ENCODE measurements around the gene RPN1. TPM values are rescaled to one million over a fixed set of nuclear protein-coding genes. Genes with fewer than 3 reads are reported as not detected.
A peak's percentile ranks its signal among the peaks of the same experiment; 100 is the strongest.

The RPN1 gene
- total RNA-seq, 5 donors from 2014 or later (not counting 1 experiment from before 2014, with no cell fraction given), result 86.1 to 119 (median 100) TPM

GRCh38 chr3:128609294-128609693, 41.3 kb downstream of the RPN1 start:
- Histone ChIP-seq H3K4me1 (ENCODE audit: control insufficient read depth in 1 of 2, extremely low read depth in 1 of 2, insufficient read depth in 2 of 2, low read length in 2 of 2) (peaks cover 0 to 12% of the 10 kb centered on the region in 2 experiments), H3K4me3 (ENCODE audit: control insufficient read depth in 1 of 2, extremely low read depth in 1 of 2, low read length in 1 of 2) (no peak overlapping the region), H3K9me3 (no peaks in the 10 kb centered on the region), H3K27ac (ENCODE audit: low read length) (no peak overlapping the region), H3K36me3 (ENCODE audit: control insufficient read depth in 2 of 2, extremely low read depth in 1 of 2, insufficient read depth in 1 of 2, low read length in 1 of 2) (no peaks in the 10 kb centered on the region), H3K27me3 (replicated peaks in 1 of 2; ENCODE audit: control insufficient read depth in 2 of 2, extremely low read depth in 1 of 2, insufficient read depth in 2 of 2, low read length in 1 of 2) (peaks cover 0 to 12% of the 10 kb centered on the region in 2 experiments)
- Mint-ChIP-seq H3K36me3 (no peaks in the 10 kb centered on the region), H3K4me1 (peaks cover 0 to 2% (median 0%) of the 10 kb centered on the region in 3 donors), H3K27ac (no peak overlapping the region), H3K27me3 (no peaks in the 10 kb centered on the region), H3K9me3 (no peaks in the 10 kb centered on the region), H3K4me3 (peak overlapping the region in 1 of 3 donors; percentile 19)
- ChIA-PET CTCF (interaction anchor here (0.6 to 2.5 kb wide), 8 partner anchors 161 to 970 kb away, joined by 3 to 8 read pairs (median 4); no protein-coding TSS in a partner anchor), POLR2A (interaction anchor here (0.5 to 0.6 kb wide), 2 partner anchors 83 to 130 kb away, joined by 4 to 8 read pairs; no protein-coding TSS in a partner anchor)
- no peak for DNase-seq
- no peak for ATAC-seq (replicated peaks in 1 of 4)
- 84% methylated on average over 6 of the region's 11 CpGs for WGBS (ENCODE audit: insufficient coverage)

DNA sequence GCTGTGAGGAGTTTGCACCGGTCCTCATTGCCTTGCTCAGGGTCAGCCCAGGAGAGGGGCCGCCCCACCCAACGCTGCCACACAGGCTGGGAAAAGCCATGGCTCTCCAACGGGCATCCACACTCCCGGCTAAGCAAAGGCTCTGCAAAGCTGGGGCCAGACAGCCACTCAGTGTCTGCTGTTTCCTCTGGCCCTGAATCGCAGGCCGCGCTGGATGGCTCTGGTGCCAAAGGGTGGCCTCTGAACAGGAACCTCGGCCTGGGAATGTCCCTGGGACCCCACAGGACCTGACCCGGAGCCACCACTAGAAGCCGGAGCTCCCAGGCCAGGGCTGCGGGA, 42.9 kb downstream of the RPN1 start:
- no peak overlapping the region for H3K27ac ChIP-seq (ENCODE audit: low read length)
- no peak for ATAC-seq (replicated peaks in 1 of 4)
- no peaks in the 10 kb centered on the region for H3K36me3 Mint-ChIP-seq

DNA sequence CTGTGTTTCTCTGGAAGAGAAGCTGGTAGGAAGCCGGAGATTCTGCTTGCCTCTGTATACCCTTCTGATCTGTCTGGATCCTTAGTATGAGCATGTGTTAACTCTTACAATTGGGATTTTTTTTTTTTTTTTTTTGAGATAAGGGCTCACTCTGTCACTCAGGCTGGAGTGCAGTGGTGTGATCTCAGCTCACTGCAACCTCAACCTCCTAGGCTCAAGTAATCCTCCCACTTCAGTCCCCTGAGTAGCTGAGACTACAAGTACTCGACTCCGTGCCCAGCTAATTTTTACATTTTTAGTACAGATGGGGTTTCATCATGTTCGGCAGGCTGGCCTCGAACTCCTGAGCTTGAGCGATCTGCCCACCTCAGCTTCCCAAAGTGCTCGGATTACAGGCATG, 44.5 kb downstream of the RPN1 start:
- CTCF ChIA-PET, result interaction anchor here (0.6 to 1.3 kb wide), 5 partner anchors 14 to 483 kb away, joined by 3 to 8 read pairs (median 4); no protein-coding TSS in a partner anchor
- H3K27me3 ChIP-seq (replicated peaks in 1 of 2; ENCODE audit: control insufficient read depth in 2 of 2, extremely low read depth in 1 of 2, insufficient read depth in 2 of 2, low read length in 1 of 2), result peaks cover 0 to 12% of the 10 kb centered on the region in 2 experiments
- Mint-ChIP-seq H3K4me3 (no peak overlapping the region), H3K36me3 (no peaks in the 10 kb centered on the region), H3K9me3 (no peaks in the 10 kb centered on the region), H3K27me3 (no peaks in the 10 kb centered on the region), H3K27ac (no peak overlapping the region), H3K4me1 (peaks cover 0 to 2% (median 0%) of the 10 kb centered on the region in 3 donors)
- H3K4me3 ChIP-seq (ENCODE audit: control insufficient read depth in 1 of 2, extremely low read depth in 1 of 2, low read length in 1 of 2), result no peak overlapping the region
- no peak overlapping the region for H3K27ac ChIP-seq (ENCODE audit: low read length)
- DNase-seq (no peak), ATAC-seq (replicated peaks in 1 of 4) (no peak)
- POLR2A ChIA-PET, result interaction anchor here in 1 of 2 donors (0.5 kb wide), 1 partner anchor 812 kb away, joined by 3 read pairs; no protein-coding TSS in a partner anchor
- peaks cover 0 to 12% of the 10 kb centered on the region in 2 experiments for H3K4me1 ChIP-seq (ENCODE audit: control insufficient read depth in 1 of 2, extremely low read depth in 1 of 2, insufficient read depth in 2 of 2, low read length in 2 of 2)
- no peaks in the 10 kb centered on the region for H3K36me3 ChIP-seq (ENCODE audit: control insufficient read depth in 2 of 2, extremely low read depth in 1 of 2, insufficient read depth in 1 of 2, low read length in 1 of 2)
- 96% methylated on average over 7 of the region's 7 CpGs for WGBS (ENCODE audit: insufficient coverage)
- no peaks in the 10 kb centered on the region for H3K9me3 ChIP-seq

More for the DNA sequence above, 42.9 kb downstream of the RPN1 start:
- ChIA-PET CTCF (interaction anchor here (0.6 to 2.5 kb wide), 5 partner anchors 40 to 621 kb away, joined by 3 to 8 read pairs (median 4); no protein-coding TSS in a partner anchor), POLR2A (no interaction called here)
- Mint-ChIP-seq H3K4me1 (peaks cover 0 to 2% (median 0%) of the 10 kb centered on the region in 3 donors), H3K27me3 (no peaks in the 10 kb centered on the region), H3K9me3 (no peaks in the 10 kb centered on the region), H3K4me3 (peak overlapping the region in 2 of 3 donors; percentile 9 to 54), H3K27ac (no peak overlapping the region)
- Histone ChIP-seq H3K36me3 (ENCODE audit: control insufficient read depth in 2 of 2, extremely low read depth in 1 of 2, insufficient read depth in 1 of 2, low read length in 1 of 2) (no peaks in the 10 kb centered on the region), H3K9me3 (no peaks in the 10 kb centered on the region), H3K4me3 (ENCODE audit: control insufficient read depth in 1 of 2, extremely low read depth in 1 of 2, low read length in 1 of 2) (peak overlapping the region; percentile 58 to 68), H3K4me1 (ENCODE audit: control insufficient read depth in 1 of 2, extremely low read depth in 1 of 2, insufficient read depth in 2 of 2, low read length in 2 of 2) (peaks cover 0 to 12% of the 10 kb centered on the region in 2 experiments), H3K27me3 (replicated peaks in 1 of 2; ENCODE audit: control insufficient read depth in 2 of 2, extremely low read depth in 1 of 2, insufficient read depth in 2 of 2, low read length in 1 of 2) (peaks cover 0 to 12% of the 10 kb centered on the region in 2 experiments)
- DNase-seq, result no peak
- WGBS (ENCODE audit: insufficient coverage), result 73% methylated on average over 12 of the region's 12 CpGs

DNA sequence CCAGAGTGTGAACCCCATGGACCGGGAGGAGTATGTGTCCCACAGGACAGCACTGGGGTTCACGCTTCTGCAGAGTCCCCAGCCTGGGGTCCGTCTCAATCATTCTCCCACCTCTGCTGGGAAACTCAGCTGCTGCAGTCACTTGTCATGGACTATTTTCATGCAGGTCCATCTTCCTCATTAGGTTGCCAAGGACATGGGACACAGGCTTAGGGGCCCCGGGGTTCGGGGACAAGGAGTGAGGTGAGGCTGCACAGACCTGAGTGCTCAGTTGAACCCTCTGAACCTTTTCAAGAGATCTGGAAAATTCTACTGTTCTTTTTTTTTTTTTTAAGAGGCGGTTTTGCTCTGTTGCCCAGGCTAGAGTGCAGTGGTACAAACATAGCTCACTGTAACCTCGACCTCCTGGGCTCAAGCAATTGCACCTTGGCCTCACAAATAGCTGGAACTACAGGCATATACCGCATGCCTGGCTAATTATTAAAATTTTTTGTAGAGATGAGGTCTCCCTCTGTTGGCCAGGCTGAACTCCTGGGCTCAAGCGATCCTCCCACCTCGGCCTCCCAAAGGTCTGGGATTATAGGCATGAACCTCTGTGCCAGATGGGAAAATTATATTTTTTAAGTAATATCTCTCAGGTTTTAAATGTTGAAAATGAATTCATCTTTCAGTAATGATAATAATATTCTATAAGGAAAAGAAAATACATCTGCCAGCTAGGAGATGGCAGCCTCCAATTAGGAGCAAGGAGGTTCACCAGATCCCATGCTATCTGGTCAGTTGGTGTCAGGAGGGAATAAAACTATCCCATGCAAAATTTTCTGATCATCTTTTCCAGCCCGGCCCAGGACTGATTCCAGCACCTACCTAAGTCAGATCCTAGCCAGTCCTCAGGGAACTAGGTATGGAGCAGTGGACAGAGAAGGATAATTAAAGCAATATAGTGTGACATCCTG, 45.2 kb downstream of the RPN1 start:
- Histone ChIP-seq H3K9me3 (no peaks in the 10 kb centered on the region), H3K4me3 (ENCODE audit: control insufficient read depth in 1 of 2, extremely low read depth in 1 of 2, low read length in 1 of 2) (no peak overlapping the region), H3K4me1 (ENCODE audit: control insufficient read depth in 1 of 2, extremely low read depth in 1 of 2, insufficient read depth in 2 of 2, low read length in 2 of 2) (peaks cover 0 to 12% of the 10 kb centered on the region in 2 experiments), H3K27me3 (replicated peaks in 1 of 2; ENCODE audit: control insufficient read depth in 2 of 2, extremely low read depth in 1 of 2, insufficient read depth in 2 of 2, low read length in 1 of 2) (peaks cover 0 to 12% of the 10 kb centered on the region in 2 experiments), H3K27ac (ENCODE audit: low read length) (no peak overlapping the region), H3K36me3 (ENCODE audit: control insufficient read depth in 2 of 2, extremely low read depth in 1 of 2, insufficient read depth in 1 of 2, low read length in 1 of 2) (no peaks in the 10 kb centered on the region)
- POLR2A ChIA-PET, result interaction anchor here in 1 of 2 donors (0.6 kb wide), 1 partner anchor 8 kb away, joined by 3 read pairs; no protein-coding TSS in a partner anchor
- DNase-seq, result no peak
- Mint-ChIP-seq H3K27me3 (no peaks in the 10 kb centered on the region), H3K4me3 (no peak overlapping the region), H3K4me1 (peaks cover 0 to 2% (median 0%) of the 10 kb centered on the region in 3 donors), H3K9me3 (no peaks in the 10 kb centered on the region), H3K27ac (no peak overlapping the region), H3K36me3 (no peaks in the 10 kb centered on the region)
- 79% methylated on average over 6 of the region's 11 CpGs for WGBS (ENCODE audit: insufficient coverage)
- CTCF ChIA-PET, result interaction anchor here in 1 of 2 donors (0.6 to 1.0 kb wide), 3 partner anchors 13 to 390 kb away, joined by 3 to 8 read pairs (median 3); no protein-coding TSS in a partner anchor
- ATAC-seq (replicated peaks in 1 of 4), result no peak

DNA sequence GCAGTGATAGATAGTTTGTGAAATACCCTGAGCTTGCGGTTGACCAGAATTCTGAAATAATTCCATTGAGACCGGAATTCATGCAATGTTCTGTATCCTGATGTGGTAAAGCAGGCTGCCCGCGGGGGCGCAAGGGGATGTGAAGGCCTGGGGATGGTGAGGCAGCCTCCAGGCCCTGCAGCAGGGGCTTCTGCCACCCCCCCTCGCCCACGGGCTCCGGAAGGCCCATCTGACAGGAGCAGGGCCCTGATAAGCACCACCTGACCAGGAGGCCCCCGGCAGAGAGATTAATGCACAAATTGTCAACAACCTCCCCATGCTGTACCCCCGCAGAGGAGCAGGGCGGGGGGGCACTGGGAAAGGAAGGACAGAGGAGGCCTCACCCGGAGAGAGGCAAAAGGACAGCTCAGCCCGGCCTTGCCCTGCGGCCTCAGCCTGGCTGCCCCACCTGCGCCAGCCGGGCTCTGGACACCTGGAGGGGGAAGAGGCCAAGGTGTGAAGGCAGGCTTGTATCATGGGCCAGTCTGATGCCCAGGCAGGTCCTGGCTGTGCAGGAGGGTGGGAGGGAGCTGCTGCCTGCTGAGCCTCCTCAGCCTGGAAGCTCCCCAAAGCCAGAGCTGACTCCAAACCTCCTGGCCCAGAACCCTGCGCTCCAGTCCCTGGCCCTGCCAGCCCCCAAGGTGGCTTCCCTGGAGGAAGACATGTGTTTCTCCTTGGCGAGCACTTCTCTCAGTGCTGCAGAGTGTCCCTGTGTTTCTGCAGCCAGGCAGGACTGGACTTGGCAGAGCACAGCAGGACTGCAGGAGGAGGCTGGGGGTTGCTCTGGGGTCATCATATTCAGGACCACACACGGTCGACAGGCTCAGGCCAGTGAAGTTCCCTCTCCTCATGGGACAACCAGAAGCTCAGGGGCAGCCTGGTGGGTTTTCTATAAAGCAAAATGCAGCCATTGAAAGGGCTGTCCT, 46.5 kb downstream of the RPN1 start:
- Histone ChIP-seq H3K9me3 (no peaks in the 10 kb centered on the region), H3K27me3 (replicated peaks in 1 of 2; ENCODE audit: control insufficient read depth in 2 of 2, extremely low read depth in 1 of 2, insufficient read depth in 2 of 2, low read length in 1 of 2) (peaks cover 0 to 12% of the 10 kb centered on the region in 2 experiments), H3K4me3 (ENCODE audit: control insufficient read depth in 1 of 2, extremely low read depth in 1 of 2, low read length in 1 of 2) (no peak overlapping the region), H3K36me3 (ENCODE audit: control insufficient read depth in 2 of 2, extremely low read depth in 1 of 2, insufficient read depth in 1 of 2, low read length in 1 of 2) (no peaks in the 10 kb centered on the region), H3K27ac (ENCODE audit: low read length) (no peak overlapping the region), H3K4me1 (ENCODE audit: control insufficient read depth in 1 of 2, extremely low read depth in 1 of 2, insufficient read depth in 2 of 2, low read length in 2 of 2) (peaks cover 0 to 12% of the 10 kb centered on the region in 2 experiments)
- CTCF ChIA-PET, result interaction anchor here (0.6 to 1.0 kb wide), 2 partner anchors 14 to 311 kb away, joined by 3 to 5 read pairs; no protein-coding TSS in a partner anchor
- no peaks in the 10 kb centered on the region for H3K9me3 Mint-ChIP-seq
- no peak for DNase-seq
- H3K36me3 Mint-ChIP-seq, result no peaks in the 10 kb centered on the region
- WGBS (ENCODE audit: insufficient coverage), result 82% methylated on average over 14 of the region's 20 CpGs
- H3K27me3 Mint-ChIP-seq, result no peaks in the 10 kb centered on the region
- no peak for ATAC-seq (replicated peaks in 1 of 4)
- H3K4me3 Mint-ChIP-seq, result no peak overlapping the region
- H3K4me1 Mint-ChIP-seq, result peaks cover 0 to 2% (median 0%) of the 10 kb centered on the region in 3 donors
- no peak overlapping the region for H3K27ac Mint-ChIP-seq
- POLR2A ChIA-PET, result interaction anchor here in 1 of 2 donors (0.6 kb wide), 1 partner anchor 10 kb away, joined by 3 read pairs; no protein-coding TSS in a partner anchor
